ENCODE data around the gene ERVK3-1. TPM values are rescaled to one million over a fixed set of nuclear protein-coding genes. Genes with fewer than 3 reads are reported as not detected.

The ERVK3-1 gene
- total and polyA plus RNA-seq, 2 of the 8 experiments (the other 6 are each of a cell fraction or from before 2014, with no cell fraction given): 29.9 to 31.5 TPM

DNA sequence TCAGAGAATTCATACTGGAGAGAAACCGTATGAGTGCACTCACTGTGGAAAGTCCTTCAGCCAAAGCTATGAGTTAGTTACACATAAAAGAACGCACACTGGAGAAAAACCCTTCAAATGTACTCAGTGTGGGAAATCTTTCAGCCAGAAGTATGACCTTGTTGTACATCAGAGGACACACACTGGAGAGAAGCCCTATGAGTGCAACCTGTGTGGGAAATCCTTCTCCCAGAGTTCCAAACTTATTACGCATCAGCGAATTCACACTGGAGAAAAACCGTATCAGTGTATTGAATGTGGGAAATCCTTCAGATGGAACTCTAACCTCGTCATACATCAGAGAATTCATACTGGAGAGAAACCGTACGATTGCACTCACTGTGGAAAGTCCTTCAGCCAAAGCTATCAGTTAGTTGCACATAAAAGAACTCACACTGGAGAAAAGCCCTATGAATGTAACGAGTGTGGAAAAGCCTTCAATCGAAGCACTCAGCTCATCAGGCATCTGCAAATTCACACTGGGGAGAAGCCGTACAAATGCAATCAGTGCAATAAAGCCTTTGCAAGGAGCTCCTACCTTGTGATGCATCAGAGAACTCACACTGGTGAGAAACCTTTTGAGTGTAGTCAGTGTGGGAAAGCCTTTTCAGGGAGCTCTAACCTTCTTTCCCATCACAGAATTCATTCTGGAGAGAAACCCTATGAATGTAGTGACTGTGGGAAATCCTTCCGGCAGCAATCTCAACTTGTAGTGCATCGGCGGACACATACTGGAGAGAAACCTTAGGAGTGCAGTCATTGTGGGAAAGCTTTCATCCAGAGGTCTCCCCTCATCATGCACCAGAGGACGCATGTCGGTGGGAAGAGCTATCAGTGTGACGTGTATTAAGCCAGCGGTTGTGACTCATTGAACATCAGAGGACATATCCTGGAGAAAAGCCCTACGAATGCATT lies 42.9 kb upstream of the ERVK3-1 start:
- Histone ChIP-seq H4K8ac (ENCODE audit: extremely low read depth, insufficient read depth, low read length) (no peak overlapping the region), H3K4me2 (ENCODE audit: insufficient read depth in 1 of 2, low read depth in 2 of 2, low read length in 2 of 2) (no peak overlapping the region), H4K91ac (replicated peaks; ENCODE audit: insufficient read length, low read length) (no peak overlapping the region), H3K27ac (ENCODE audit: low read depth, low read length) (no peak overlapping the region), H3K14ac (ENCODE audit: insufficient read length) (no peak overlapping the region), H2AK5ac (ENCODE audit: low read depth, low read length) (no peak overlapping the region), H4K20me1 (replicated peaks in 1 of 2; ENCODE audit: control insufficient read depth in 1 of 2, insufficient read depth in 2 of 2, low read length in 2 of 2) (no peaks in the 10 kb centered on the region), H2BK5ac (ENCODE audit: low read depth, low read length) (no peak overlapping the region), H3K79me1 (ENCODE audit: low read depth, low read length) (no peaks in the 10 kb centered on the region), H3K56ac (replicated peaks; ENCODE audit: insufficient read length, low read depth, low read length) (no peak overlapping the region), H2BK20ac (ENCODE audit: low read length) (no peak overlapping the region), H3K36me3 (ENCODE audit: control insufficient read depth in 2 of 4, insufficient read depth in 4 of 4, low read length in 3 of 4) (peaks cover 22 to 93% (median 68%) of the 10 kb centered on the region in 4 experiments; a peak in 7 of 8 replicates), H2AFZ (ENCODE audit: low read length) (no peak overlapping the region), H3K4ac (replicated peaks; ENCODE audit: insufficient read length, low read depth, low read length) (no peak overlapping the region), H3K23ac (ENCODE audit: insufficient read length) (no peak overlapping the region), H3K79me2 (ENCODE audit: control insufficient read depth in 1 of 2, insufficient read depth in 2 of 2, low read length in 2 of 2) (no peaks in the 10 kb centered on the region), H2BK120ac (replicated peaks; ENCODE audit: low read depth, low read length) (no peak overlapping the region), H3K4me1 (replicated peaks in 1 of 4; ENCODE audit: control insufficient read depth in 3 of 4, insufficient read depth in 4 of 4, low read length in 3 of 4) (no peaks in the 10 kb centered on the region), H4K5ac (ENCODE audit: insufficient read length, low read depth, low read length) (no peak overlapping the region), H3K23me2 (ENCODE audit: low read depth, low read length) (no peaks in the 10 kb centered on the region), H3K18ac (ENCODE audit: extremely low read depth, low read length) (no peak overlapping the region), H3K4me3 (ENCODE audit: extremely low read depth in 1 of 4, insufficient read depth in 2 of 4, low read depth in 3 of 4, low read length in 4 of 4) (peak overlapping the region in 3 of 4 experiments; percentile 10 to 36 (median 19); a peak in 4 of 8 replicates), H2BK12ac (ENCODE audit: low read depth, low read length) (no peak overlapping the region), H3K27me3 (replicated peaks in 1 of 4; ENCODE audit: control insufficient read depth in 3 of 4, extremely low read depth in 1 of 4, insufficient read depth in 3 of 4, low read length in 3 of 4) (no peaks in the 10 kb centered on the region), H3K9me3 (ENCODE audit: insufficient read depth in 2 of 2, low read depth in 1 of 2, low read length in 1 of 2) (peaks cover 92 to 99% of the 10 kb centered on the region in 2 experiments), H2BK15ac (ENCODE audit: low read length) (no peak overlapping the region), H3K9ac (replicated peaks in 1 of 4; ENCODE audit: extremely low read depth in 1 of 4, low read depth in 3 of 4, low read length in 3 of 4) (no peak overlapping the region)
- FAIRE-seq (peak; percentile 19), DNase-seq (ENCODE audit: low read depth in 1 of 2, low spot score in 2 of 2) (no peak)
- POLR2A ChIA-PET (ENCODE audit: partially characterized antibody): interaction anchor here (1.0 to 12.7 kb wide), 14 partner anchors 11 to 75 kb away, joined by 3 to 152 read pairs (median 4); partner anchors contain the start of genes ZNF544, ZNF8 and ZSCAN22
- WGBS, 2 experiments (ENCODE audit: extremely low coverage in 1 of 2, insufficient coverage in 1 of 2, insufficient read length in 1 of 2, insufficient replicate concordance in 2 of 2, low coverage in 1 of 2, low lambda C conversion rate in 2 of 2, missing lambda C conversion rate in 1 of 2): 91% methylated on average over 19 of the region's 19 CpGs; no CpG with 5 or more reads in 1 of the 2 experiments
- CTCF ChIA-PET (ENCODE audit: partially characterized antibody): interaction anchor here (0.7 kb wide), 1 partner anchor 79 kb away, joined by 3 read pairs; no protein-coding TSS in a partner anchor
- TF ChIP-seq POLR2A (IDR thresholded peaks at IDR 0.05; ENCODE audit: control extremely low read depth in 1 of 2, low read depth in 2 of 2, low read length in 2 of 2) (peak in 1 of 2 experiments; percentile 45; a peak in 1 of 3 replicates), GABPA (IDR thresholded peaks at IDR 0.05; ENCODE audit: borderline replicate concordance, insufficient read depth, low read length) (no peak), JUN (IDR thresholded peaks at IDR 0.05; ENCODE audit: low read depth, low read length) (no peak), SRF (IDR thresholded peaks at IDR 0.05; ENCODE audit: low read depth, low read length) (no peak), ZNF274 (IDR thresholded peaks at IDR 0.05; ENCODE audit: borderline replicate concordance, extremely low read depth, low read length) (peak; percentile 93), HDAC6 (IDR thresholded peaks at IDR 0.05; ENCODE audit: low read depth, low read length) (no peak), CHD2 (IDR thresholded peaks at IDR 0.05; ENCODE audit: low read length) (0 out of 2 replicates have a peak, but pooled peaks have one; percentile 6), SIN3A (conservative IDR thresholded peaks at IDR 0.05 in 1 of 2, IDR thresholded peaks at IDR 0.05 in 1 of 2; ENCODE audit: low read depth in 1 of 2, low read length in 2 of 2) (no peak), GTF2F1 (IDR thresholded peaks at IDR 0.05; ENCODE audit: borderline replicate concordance, low read depth, low read length) (peak; percentile 73), CBX5 (IDR thresholded peaks at IDR 0.05; ENCODE audit: low read depth, low read length) (peak; percentile 66; the same call in 1 of the 2 replicates)
- TF ChIP-seq, protein P1, sequence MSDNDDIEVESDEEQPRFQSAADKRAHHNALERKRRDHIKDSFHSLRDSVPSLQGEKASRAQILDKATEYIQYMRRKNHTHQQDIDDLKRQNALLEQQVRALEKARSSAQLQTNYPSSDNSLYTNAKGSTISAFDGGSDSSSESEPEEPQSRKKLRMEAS (IDR thresholded peaks at IDR 0.05): no peak
